ENCODE data around the gene ABHD12.
"Not testable (repeated sequence)": the region's sequence is repeated elsewhere in the genome, so short reads cannot be mapped to it uniquely, and the experiment has no call there.

ABHD12 gene

GRCh38 chr20:25271486-25272222 lies 119.0 kb downstream of the ABHD12 start:
- TF ChIP-seq, protein P1, sequence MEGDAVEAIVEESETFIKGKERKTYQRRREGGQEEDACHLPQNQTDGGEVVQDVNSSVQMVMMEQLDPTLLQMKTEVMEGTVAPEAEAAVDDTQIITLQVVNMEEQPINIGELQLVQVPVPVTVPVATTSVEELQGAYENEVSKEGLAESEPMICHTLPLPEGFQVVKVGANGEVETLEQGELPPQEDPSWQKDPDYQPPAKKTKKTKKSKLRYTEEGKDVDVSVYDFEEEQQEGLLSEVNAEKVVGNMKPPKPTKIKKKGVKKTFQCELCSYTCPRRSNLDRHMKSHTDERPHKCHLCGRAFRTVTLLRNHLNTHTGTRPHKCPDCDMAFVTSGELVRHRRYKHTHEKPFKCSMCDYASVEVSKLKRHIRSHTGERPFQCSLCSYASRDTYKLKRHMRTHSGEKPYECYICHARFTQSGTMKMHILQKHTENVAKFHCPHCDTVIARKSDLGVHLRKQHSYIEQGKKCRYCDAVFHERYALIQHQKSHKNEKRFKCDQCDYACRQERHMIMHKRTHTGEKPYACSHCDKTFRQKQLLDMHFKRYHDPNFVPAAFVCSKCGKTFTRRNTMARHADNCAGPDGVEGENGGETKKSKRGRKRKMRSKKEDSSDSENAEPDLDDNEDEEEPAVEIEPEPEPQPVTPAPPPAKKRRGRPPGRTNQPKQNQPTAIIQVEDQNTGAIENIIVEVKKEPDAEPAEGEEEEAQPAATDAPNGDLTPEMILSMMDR (IDR thresholded peaks at IDR 0.05; ENCODE audit: low read depth, low read length): no peak
- DNase-seq (ENCODE audit: extremely low read depth, low read depth): no peak

- no peak for DNase-seq (ENCODE audit: extremely low read depth, low read depth)
- TF ChIP-seq, protein P1 (IDR thresholded peaks at IDR 0.05; ENCODE audit: low read depth, low read length): no peak
Observed at GRCh38 chr20:25270829-25271251, 119.8 kb downstream of the ABHD12 start.

GRCh38 chr20:25269833-25270170 lies 120.8 kb downstream of the ABHD12 start:
- DNase-seq (ENCODE audit: extremely low read depth, low read depth): no peak
- TF ChIP-seq, protein P1 (IDR thresholded peaks at IDR 0.05; ENCODE audit: low read depth, low read length): no peak

DNA sequence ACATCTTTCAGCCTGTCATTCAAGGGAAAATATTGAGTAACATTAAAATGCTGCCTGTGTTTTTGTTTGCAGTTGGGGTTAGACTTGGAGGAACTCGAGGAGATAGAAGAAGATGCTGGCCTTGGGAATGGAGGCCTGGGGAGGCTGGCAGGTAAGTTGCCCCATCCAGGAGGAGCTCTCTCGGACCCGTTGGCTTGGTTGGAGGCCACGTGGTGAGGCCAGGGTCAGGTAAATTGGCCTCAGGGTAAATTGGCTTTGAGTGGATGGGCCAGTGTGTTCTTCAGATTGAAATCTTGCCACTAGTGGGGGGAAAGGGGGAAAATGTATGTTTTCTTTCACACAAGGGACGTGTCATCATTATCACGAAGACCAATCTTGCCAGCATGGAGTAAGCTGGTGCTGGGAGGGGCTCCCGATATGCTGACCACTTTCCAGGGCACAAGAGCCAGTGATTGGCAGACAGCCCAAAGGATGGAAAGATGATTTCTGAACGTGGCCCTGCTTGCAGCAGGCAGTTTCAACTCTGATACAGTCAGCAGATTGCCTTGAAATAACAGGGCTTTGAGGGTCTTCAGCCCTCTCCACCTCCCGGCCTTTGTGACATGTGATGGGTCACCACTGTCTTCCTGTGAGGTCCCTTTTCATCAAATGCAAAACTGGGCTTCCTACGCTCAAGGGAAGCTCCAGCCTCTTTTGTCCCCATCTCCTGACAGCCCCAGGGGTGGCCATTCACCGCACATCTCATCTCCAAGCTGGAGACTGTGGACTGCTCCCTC lies 121.4 kb downstream of the ABHD12 start:
- DNase-seq (ENCODE audit: extremely low read depth, low read depth): no peak
- TF ChIP-seq, protein P1 (IDR thresholded peaks at IDR 0.05; ENCODE audit: low read depth, low read length): no peak

- DNase-seq (ENCODE audit: extremely low read depth, low read depth): not testable (repeated sequence)
Observed at GRCh38 chr20:25260770-25261437, 129.7 kb downstream of the ABHD12 start.

- no peak for DNase-seq (ENCODE audit: extremely low read depth, low read depth)
- TF ChIP-seq, protein P1 (IDR thresholded peaks at IDR 0.05; ENCODE audit: low read depth, low read length): no peak
Observed at GRCh38 chr20:25259788-25260254, 130.8 kb downstream of the ABHD12 start.

- no peak for DNase-seq (ENCODE audit: extremely low read depth, low read depth)
- TF ChIP-seq, protein P1 (IDR thresholded peaks at IDR 0.05; ENCODE audit: low read depth, low read length): no peak
Observed at GRCh38 chr20:25259358-25259757, 131.3 kb downstream of the ABHD12 start.
